ENCODE measurements around the gene WDR12. TPM values are rescaled to one million over a fixed set of nuclear protein-coding genes. Genes with fewer than 3 reads are reported as not detected.

The WDR12 gene
- polyA plus RNA-seq, 1 of the 3 experiments (the other 2 are of a cell fraction) = 21.2 TPM

GRCh38 chr2:202885190-202885589 lies 26.3 kb downstream of the WDR12 start:
- H3K4me2 ChIP-seq = no peak overlapping the region
- peaks cover 40 to 50% of the 10 kb centered on the region in 2 experiments for H3K36me3 ChIP-seq (replicated peaks in 1 of 2; ENCODE audit: control insufficient read depth in 1 of 2, insufficient read depth in 2 of 2, low read length in 1 of 2)
- no peaks in the 10 kb centered on the region for H3K4me1 ChIP-seq (ENCODE audit: control insufficient read depth in 1 of 2, insufficient read depth in 2 of 2, low read depth in 1 of 2, low read length in 1 of 2)
- no peaks in the 10 kb centered on the region for H3K9me2 ChIP-seq
- no peak for DNase-seq
- no peaks in the 10 kb centered on the region for H3K9me3 ChIP-seq
- POLR2A ChIA-PET = no interaction called here
- no peak overlapping the region for H3K9ac ChIP-seq
- H3K79me2 ChIP-seq (ENCODE audit: insufficient read depth) = no peaks in the 10 kb centered on the region
- CTCF ChIA-PET = no interaction called here
- 98% methylated on average over 7 of the region's 7 CpGs for WGBS (ENCODE audit: low lambda C conversion rate)
- H3K4me3 ChIP-seq (ENCODE audit: low read depth in 2 of 2, low read length in 1 of 2) = no peak overlapping the region
- no peaks in the 10 kb centered on the region for H3K27me3 ChIP-seq (ENCODE audit: insufficient read depth)
- TF ChIP-seq MXI1 (IDR thresholded peaks at IDR 0.05; ENCODE audit: low read depth, low read length) (no peak), NRF1 (IDR thresholded peaks at IDR 0.05; ENCODE audit: low read depth, low read length) (no peak), RCOR1 (IDR thresholded peaks at IDR 0.05; ENCODE audit: low read length) (no peak), SMC3 (IDR thresholded peaks at IDR 0.05; ENCODE audit: low read depth, low read length) (no peak), NFIC (IDR thresholded peaks at IDR 0.05; ENCODE audit: borderline replicate concordance) (no peak), USF2 (IDR thresholded peaks at IDR 0.05; ENCODE audit: borderline replicate concordance, low read depth, low read length) (no peak), CTCF (IDR thresholded peaks at IDR 0.05) (no peak), JUND (IDR thresholded peaks at IDR 0.05) (no peak), TCF12 (IDR thresholded peaks at IDR 0.05) (no peak), FOXM1 (IDR thresholded peaks at IDR 0.05; ENCODE audit: low read depth) (no peak), PBX3 (IDR thresholded peaks at IDR 0.05) (no peak), RXRA (IDR thresholded peaks at IDR 0.05; ENCODE audit: borderline replicate concordance, low read depth) (no peak)
- no peaks in the 10 kb centered on the region for H4K20me1 ChIP-seq (ENCODE audit: insufficient read depth)
- H3K27ac ChIP-seq (ENCODE audit: low read depth in 2 of 2, low read length in 1 of 2) = no peak overlapping the region
- H2AFZ ChIP-seq (ENCODE audit: low read depth) = no peak overlapping the region
- H3F3A ChIP-seq (replicated peaks; ENCODE audit: insufficient read depth) = peaks cover 5% of the 10 kb centered on the region

- Histone ChIP-seq H2AFZ (ENCODE audit: low read depth) (no peak overlapping the region), H3K36me3 (replicated peaks in 1 of 2; ENCODE audit: control insufficient read depth in 1 of 2, insufficient read depth in 2 of 2, low read length in 1 of 2) (peaks cover 40 to 46% of the 10 kb centered on the region in 2 experiments), H3K79me2 (ENCODE audit: insufficient read depth) (no peaks in the 10 kb centered on the region), H3F3A (replicated peaks; ENCODE audit: insufficient read depth) (peaks cover 3% of the 10 kb centered on the region), H3K4me2 (no peak overlapping the region), H3K4me3 (ENCODE audit: low read depth in 2 of 2, low read length in 1 of 2) (no peak overlapping the region), H4K20me1 (ENCODE audit: insufficient read depth) (no peaks in the 10 kb centered on the region), H3K9me3 (no peaks in the 10 kb centered on the region), H3K4me1 (ENCODE audit: control insufficient read depth in 1 of 2, insufficient read depth in 2 of 2, low read depth in 1 of 2, low read length in 1 of 2) (no peaks in the 10 kb centered on the region), H3K27ac (ENCODE audit: low read depth in 2 of 2, low read length in 1 of 2) (no peak overlapping the region), H3K9me2 (no peaks in the 10 kb centered on the region), H3K9ac (no peak overlapping the region), H3K27me3 (ENCODE audit: insufficient read depth) (no peaks in the 10 kb centered on the region)
- WGBS (ENCODE audit: low lambda C conversion rate) = 82% methylated on average over 5 of the region's 5 CpGs
- CTCF ChIA-PET = interaction anchor here (1.5 kb wide), 1 partner anchor 14 kb away, joined by 3 read pairs; no protein-coding TSS in a partner anchor
- DNase-seq = no peak
- TF ChIP-seq MAX (IDR thresholded peaks at IDR 0.05; ENCODE audit: low read depth) (no peak), RFX5 (IDR thresholded peaks at IDR 0.05; ENCODE audit: low read length) (no peak), REST (IDR thresholded peaks at IDR 0.05; ENCODE audit: low read depth, low read length) (no peak), RAD21 (IDR thresholded peaks at IDR 0.05; ENCODE audit: low read length) (no peak), SIN3A (IDR thresholded peaks at IDR 0.05; ENCODE audit: borderline replicate concordance, low read depth, low read length) (no peak), GABPA (IDR thresholded peaks at IDR 0.05; ENCODE audit: low read depth) (no peak), GATA2 (CRISPR knock-in tag; IDR thresholded peaks at IDR 0.05) (no peak), FOXJ3 (CRISPR knock-in tag; IDR thresholded peaks at IDR 0.05) (no peak), TEAD4 (IDR thresholded peaks at IDR 0.05; ENCODE audit: borderline replicate concordance, insufficient read depth) (no peak)
- POLR2A ChIA-PET = no interaction called here
Measured at GRCh38 chr2:202883987-202884675, 27.3 kb downstream of the WDR12 start.
